K562 treated with DMSO at 1 percent for 24 hours (cell line): ENCODE data around the gene NR2C2. TPM values are rescaled to one million over a fixed set of nuclear protein-coding genes. Genes with fewer than 3 reads are reported as not detected.

Experiments used
- total RNA-seq: library from RNA; unstranded; fragments of 300-600 nt; gene quantifications from 2 replicates; pipeline ENCODE4 v1.2.3, GENCODE V29; 2022; ENCODE audit warnings: low read depth; ENCODE audit not compliant: insufficient read depth

Gene NR2C2
- 31.4 and 39.4 TPM in 2 replicates for total RNA-seq

GRCh38 chr3:14947100-14947885 lies at the start of gene NR2C2:
Gene NR2C2 (plus strand): TSS chr3:14947583. CDS start chr3:15003915, 56,332 bp downstream.

GRCh38 chr3:15064835-15065549 lies 117.6 kb downstream of the NR2C2 start, which contains the start of gene MRPS25:
Gene MRPS25 (minus strand): TSS chr3:15065315. CDS start chr3:15065194, 121 bp downstream.

Other genes with a start within 250 kb of the NR2C2 start
- gene FGD5, start 128.6 kb upstream of the NR2C2 start, total RNA-seq: 0.13 TPM in 1 of 2 replicates, not detected in the other
- gene MRPS25, start 117.7 kb downstream of the NR2C2 start, total RNA-seq: 40.2 and 46.4 TPM in 2 replicates
- 10.1 and 12.3 TPM in 2 replicates for gene RBSN, start 151.6 kb downstream of the NR2C2 start, total RNA-seq